Astrocyte (in vitro differentiated cells and primary cell): ENCODE measurements around the gene OR51V1. TPM values are rescaled to one million over a fixed set of nuclear protein-coding genes. Genes with fewer than 3 reads are reported as not detected.

Experiments used
- DNase-seq: peaks from one replicate; pipeline ENCODE4 v3.0.0-alpha.2; 2010; ENCODE audit warnings: low read depth
- FAIRE-seq: peaks from 2 replicates; lab custom pipeline; 2011; peaks lifted over from hg19 to GRCh38; lab: Jason Lieb, UNC
- H2AFZ ChIP-seq: 2 replicates; pipeline ENCODE4 v1.6.0; 2012; ENCODE audit warnings: low read depth, low read length, inconsistent platforms
- H3K27ac ChIP-seq: 2 replicates; pipeline ENCODE4 v1.5.1; 2011; ENCODE audit warnings: low read depth, low read length, inconsistent platforms
- H3K27me3 ChIP-seq: 2 replicates; pipeline ENCODE4 v1.6.0; 2011; ENCODE audit warnings: low read length, inconsistent platforms; ENCODE audit not compliant: insufficient read depth
- H3K36me3 ChIP-seq: 2 replicates; pipeline ENCODE4 v1.5.1; 2011; ENCODE audit warnings: low read length, inconsistent platforms; ENCODE audit not compliant: insufficient read depth
- H3K4me1 ChIP-seq: 2 replicates; pipeline ENCODE4 v1.5.1; 2011; ENCODE audit warnings: low read length, inconsistent platforms; ENCODE audit not compliant: insufficient read depth
- H3K4me2 ChIP-seq: 2 replicates; pipeline ENCODE4 v1.6.0; 2012; ENCODE audit warnings: low read length, inconsistent platforms
- H3K4me3 ChIP-seq: 2 replicates; pipeline ENCODE4 v1.5.1; 2011; ENCODE audit warnings: low read depth, mild to moderate bottlenecking, low read length, inconsistent platforms; ENCODE audit not compliant: insufficient read depth
- H3K79me2 ChIP-seq: 2 replicates; pipeline ENCODE4 v1.6.0; 2012; ENCODE audit warnings: mild to moderate bottlenecking, low read length, inconsistent platforms; ENCODE audit not compliant: insufficient read depth
- H3K9ac ChIP-seq: 2 replicates; pipeline ENCODE4 v1.6.0; 2012; ENCODE audit warnings: mild to moderate bottlenecking, low read length, inconsistent platforms
- H3K9me3 ChIP-seq: 2 replicates; pipeline ENCODE4 v1.5.1; 2012; ENCODE audit warnings: low read depth, mild to moderate bottlenecking, low read length, inconsistent platforms; ENCODE audit not compliant: insufficient read depth
- H4K20me1 ChIP-seq: 2 replicates; pipeline ENCODE4 v1.6.0; 2012; ENCODE audit warnings: low read length, inconsistent platforms; ENCODE audit not compliant: insufficient read depth
- H3K27ac Mint-ChIP-seq: one replicate; pipeline ENCODE4 v1.8.0; 2021; ENCODE audit warnings: mild to moderate bottlenecking, mixed read lengths; ENCODE audit not compliant: unreplicated experiment
- H3K27me3 Mint-ChIP-seq: one replicate; pipeline ENCODE4 v1.8.0; 2021; ENCODE audit warnings: low read depth, mixed read lengths; ENCODE audit not compliant: unreplicated experiment
- H3K36me3 Mint-ChIP-seq: one replicate; pipeline ENCODE4 v1.8.0; 2021; ENCODE audit warnings: low read depth, mixed read lengths; ENCODE audit not compliant: unreplicated experiment
- H3K4me1 Mint-ChIP-seq: one replicate; pipeline ENCODE4 v1.8.0; 2021; ENCODE audit warnings: low read depth, mixed read lengths; ENCODE audit not compliant: unreplicated experiment
- H3K4me3 Mint-ChIP-seq: one replicate; pipeline ENCODE4 v1.8.0; 2021; ENCODE audit warnings: mild to moderate bottlenecking, moderate library complexity, mixed read lengths; ENCODE audit not compliant: unreplicated experiment
- H3K9me3 Mint-ChIP-seq: one replicate; pipeline ENCODE4 v1.8.0; 2021; ENCODE audit warnings: mild to moderate bottlenecking, mixed read lengths; ENCODE audit not compliant: unreplicated experiment
- EZH2 ChIP-seq: IDR thresholded peaks from 2 replicates; pipeline ENCODE4 v1.6.1; 2012; ENCODE audit warnings: mild to moderate bottlenecking, low read length, inconsistent platforms; ENCODE audit not compliant: insufficient read depth
- total RNA-seq: library from RNA; stranded (reverse); gene quantifications from 2 replicates; pipeline ENCODE4 v1.2.1, GENCODE V29; 2021
- TF ChIP-seq, protein P1 (sequence below): IDR thresholded peaks from 2 replicates; pipeline ENCODE4 v1.5.1; 2011; ENCODE audit warnings: low read depth, mild to moderate bottlenecking, inconsistent platforms, low read length, moderate library complexity; ENCODE audit not compliant: insufficient read depth

OR51V1 gene
- total RNA-seq, 1 donor from 2014 or later = not detected

- Histone ChIP-seq H2AFZ (no peak overlapping the region), H3K79me2 (no peaks in the 10 kb centered on the region), H3K9ac (no peak overlapping the region), H3K4me2 (no peak overlapping the region), H3K36me3 (no peaks in the 10 kb centered on the region), H4K20me1 (no peaks in the 10 kb centered on the region), H3K27ac (no peak overlapping the region), H3K9me3 (no peaks in the 10 kb centered on the region), H3K4me1 (no peaks in the 10 kb centered on the region), H3K27me3 (no peaks in the 10 kb centered on the region), H3K4me3 (no peak overlapping the region)
- Mint-ChIP-seq H3K27ac (no peak overlapping the region), H3K4me1 (peaks cover 9% of the 10 kb centered on the region), H3K9me3 (peaks cover 3% of the 10 kb centered on the region), H3K27me3 (peaks cover under 1% of the 10 kb centered on the region), H3K36me3 (no peaks in the 10 kb centered on the region), H3K4me3 (no peak overlapping the region)
- TF ChIP-seq, protein P1, sequence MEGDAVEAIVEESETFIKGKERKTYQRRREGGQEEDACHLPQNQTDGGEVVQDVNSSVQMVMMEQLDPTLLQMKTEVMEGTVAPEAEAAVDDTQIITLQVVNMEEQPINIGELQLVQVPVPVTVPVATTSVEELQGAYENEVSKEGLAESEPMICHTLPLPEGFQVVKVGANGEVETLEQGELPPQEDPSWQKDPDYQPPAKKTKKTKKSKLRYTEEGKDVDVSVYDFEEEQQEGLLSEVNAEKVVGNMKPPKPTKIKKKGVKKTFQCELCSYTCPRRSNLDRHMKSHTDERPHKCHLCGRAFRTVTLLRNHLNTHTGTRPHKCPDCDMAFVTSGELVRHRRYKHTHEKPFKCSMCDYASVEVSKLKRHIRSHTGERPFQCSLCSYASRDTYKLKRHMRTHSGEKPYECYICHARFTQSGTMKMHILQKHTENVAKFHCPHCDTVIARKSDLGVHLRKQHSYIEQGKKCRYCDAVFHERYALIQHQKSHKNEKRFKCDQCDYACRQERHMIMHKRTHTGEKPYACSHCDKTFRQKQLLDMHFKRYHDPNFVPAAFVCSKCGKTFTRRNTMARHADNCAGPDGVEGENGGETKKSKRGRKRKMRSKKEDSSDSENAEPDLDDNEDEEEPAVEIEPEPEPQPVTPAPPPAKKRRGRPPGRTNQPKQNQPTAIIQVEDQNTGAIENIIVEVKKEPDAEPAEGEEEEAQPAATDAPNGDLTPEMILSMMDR = no peak
- TF ChIP-seq EZH2 = no peak
- no peak for DNase-seq
- FAIRE-seq = no peak
These were observed 47.1 kb upstream of the OR51V1 start for GRCh38 chr11:5247472-5248192.

- H2AFZ ChIP-seq = no peak overlapping the region
- no peak overlapping the region for H3K9ac ChIP-seq
- Mint-ChIP-seq H3K9me3 (peaks cover 3% of the 10 kb centered on the region), H3K4me1 (peaks cover 9% of the 10 kb centered on the region), H3K36me3 (no peaks in the 10 kb centered on the region), H3K27me3 (no peaks in the 10 kb centered on the region), H3K4me3 (no peak overlapping the region), H3K27ac (no peak overlapping the region)
- no peak for DNase-seq
- no peaks in the 10 kb centered on the region for H3K9me3 ChIP-seq
- no peak overlapping the region for H3K4me2 ChIP-seq
- H3K4me3 ChIP-seq = no peak overlapping the region
- no peak for TF ChIP-seq EZH2
- TF ChIP-seq, protein P1 = no peak
- no peaks in the 10 kb centered on the region for H3K27me3 ChIP-seq
- H4K20me1 ChIP-seq = no peaks in the 10 kb centered on the region
- H3K36me3 ChIP-seq = no peaks in the 10 kb centered on the region
- no peaks in the 10 kb centered on the region for H3K79me2 ChIP-seq
- no peaks in the 10 kb centered on the region for H3K4me1 ChIP-seq
- H3K27ac ChIP-seq = no peak overlapping the region
- FAIRE-seq = no peak
These were observed 46.4 kb upstream of the OR51V1 start for GRCh38 chr11:5246772-5247471.

DNA sequence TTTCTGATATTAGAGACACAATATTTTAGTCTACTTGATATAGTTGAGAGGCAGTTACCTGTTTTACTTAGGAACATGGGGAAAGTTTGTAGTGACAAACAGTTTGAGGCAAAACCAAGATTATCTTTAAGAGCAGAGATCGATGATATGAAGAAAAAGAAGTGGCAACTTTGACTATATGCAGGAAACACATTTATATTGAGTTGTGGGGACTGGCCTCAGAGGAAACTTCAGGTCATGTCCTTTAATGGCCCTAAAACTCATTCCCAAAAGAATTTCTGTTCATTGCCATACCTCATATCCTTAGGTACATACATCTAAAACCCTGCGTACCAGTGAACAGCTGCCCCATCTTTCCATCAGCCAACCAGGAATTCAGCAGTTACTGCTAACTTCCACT is 44.7 kb upstream of the OR51V1 start:
- Histone ChIP-seq H3K9ac (no peak overlapping the region), H3K4me1 (no peaks in the 10 kb centered on the region), H4K20me1 (no peaks in the 10 kb centered on the region), H2AFZ (no peak overlapping the region), H3K36me3 (no peaks in the 10 kb centered on the region), H3K27ac (no peak overlapping the region), H3K79me2 (no peaks in the 10 kb centered on the region), H3K9me3 (no peaks in the 10 kb centered on the region), H3K4me2 (no peak overlapping the region), H3K27me3 (no peaks in the 10 kb centered on the region), H3K4me3 (no peak overlapping the region)
- Mint-ChIP-seq H3K27me3 (no peaks in the 10 kb centered on the region), H3K27ac (no peak overlapping the region), H3K4me3 (no peak overlapping the region), H3K4me1 (peaks cover 9% of the 10 kb centered on the region), H3K36me3 (no peaks in the 10 kb centered on the region), H3K9me3 (peaks cover 2% of the 10 kb centered on the region)
- DNase-seq (no peak), FAIRE-seq (no peak)
- TF ChIP-seq, protein P1 = no peak
- TF ChIP-seq EZH2 = no peak
